ENCODE data around the gene PIGBOS1. TPM values are rescaled to one million over a fixed set of nuclear protein-coding genes. Genes with fewer than 3 reads are reported as not detected.

Gene PIGBOS1, protein sequence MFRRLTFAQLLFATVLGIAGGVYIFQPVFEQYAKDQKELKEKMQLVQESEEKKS
- total RNA-seq (2014; rRNA removed; shearing (Covaris generic)) = 23.9 and 39.6 TPM in 2 replicates

DNA sequence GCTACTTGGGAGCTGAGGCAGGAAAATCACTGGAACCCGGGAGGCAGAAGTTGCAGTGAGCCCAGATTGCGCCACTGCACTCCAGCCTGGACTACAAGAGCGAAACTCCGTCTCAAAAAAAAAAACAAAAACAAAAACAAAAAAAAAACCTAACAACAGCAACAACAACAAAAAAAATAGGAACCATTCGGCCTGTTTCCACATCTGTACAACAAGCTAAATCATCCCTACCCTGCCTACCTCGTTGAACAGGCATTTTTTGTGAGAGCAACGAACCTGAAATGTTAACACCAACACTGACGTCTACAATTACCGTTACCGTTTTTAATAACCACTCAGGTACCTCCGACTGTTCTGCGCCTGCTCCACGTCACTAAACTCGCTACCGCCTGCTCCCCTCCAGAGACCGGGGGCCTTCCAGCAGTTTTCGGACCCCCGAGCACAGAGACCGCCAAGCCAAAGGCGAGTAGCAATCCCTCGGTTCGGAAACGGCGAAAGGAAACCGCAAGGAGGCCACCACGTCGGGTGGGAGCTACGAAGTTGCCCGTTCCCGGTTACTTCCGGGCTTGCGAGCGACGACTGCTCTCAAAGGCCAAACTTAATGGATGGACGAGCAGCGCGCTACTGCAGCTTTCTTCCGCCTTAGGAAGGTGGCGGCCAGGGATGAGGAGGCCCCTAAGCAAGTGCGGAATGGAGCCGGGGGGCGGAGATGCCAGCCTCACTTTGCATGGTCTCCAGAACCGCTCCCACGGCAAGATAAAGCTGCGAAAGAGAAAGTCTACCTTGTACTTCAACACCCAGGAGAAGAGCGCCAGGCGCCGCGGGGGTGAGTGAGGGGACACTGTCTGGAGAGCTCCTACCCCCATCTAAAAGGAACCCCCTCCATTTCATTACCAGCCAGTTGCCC, at the start of gene PIGBOS1, which contains the start of gene PIGB:
Gene PIGBOS1 (minus strand): TSS at position 536 of the 907 bp plus-strand sequence. CDS start 1,331 bp downstream, outside the sequence.
Gene PIGB (plus strand): TSS at position 635 of the 907 bp plus-strand sequence. CDS start 29 bp downstream, at position 664.
- Histone ChIP-seq H3K4me3 (peak within 1 kb of the TSS; percentile 73), H3K9me3 (replicated peaks) (no peaks in the 10 kb centered on the region), H3K27ac (peak within 1 kb of the TSS; percentile 96), H3K27me3 (replicated peaks) (no peaks in the 10 kb centered on the region), H3K36me3 (peaks cover 8% of the 10 kb centered on the region; the same call in 1 of the 2 replicates), H3K4me1 (replicated peaks) (peaks cover 7% of the 10 kb centered on the region)
- DNase-seq (ENCODE audit: low read depth in 1 of 2, low spot score in 2 of 2) = peak; percentile 88 to 90

DNA sequence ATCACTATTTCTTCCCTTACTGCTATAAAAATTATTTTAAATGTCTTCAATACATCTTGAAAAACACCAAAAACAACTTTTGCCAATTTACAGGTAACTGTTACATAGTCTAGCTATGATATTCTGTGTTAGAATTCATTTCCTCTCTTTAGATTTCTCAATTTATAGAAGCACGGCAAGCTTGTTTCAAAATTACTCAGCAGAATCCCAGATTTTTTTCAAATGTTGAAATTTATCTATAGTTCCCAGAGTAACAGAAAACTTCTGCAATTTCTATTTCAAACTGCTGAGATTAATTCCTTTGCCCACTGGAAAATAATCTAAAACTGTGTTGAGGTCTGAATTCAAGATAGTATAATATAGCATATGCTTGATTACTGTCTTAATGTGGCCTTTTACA, 48.1 kb upstream of the PIGBOS1 start:
- no peaks in the 10 kb centered on the region for H3K36me3 ChIP-seq
- H3K4me3 ChIP-seq = no peak overlapping the region
- no peak overlapping the region for H3K27ac ChIP-seq
- H3K27me3 ChIP-seq (replicated peaks) = no peaks in the 10 kb centered on the region
- no peaks in the 10 kb centered on the region for H3K4me1 ChIP-seq (replicated peaks)
- no peak for DNase-seq (ENCODE audit: low read depth in 1 of 2, low spot score in 2 of 2)
- no peaks in the 10 kb centered on the region for H3K9me3 ChIP-seq (replicated peaks)

DNA sequence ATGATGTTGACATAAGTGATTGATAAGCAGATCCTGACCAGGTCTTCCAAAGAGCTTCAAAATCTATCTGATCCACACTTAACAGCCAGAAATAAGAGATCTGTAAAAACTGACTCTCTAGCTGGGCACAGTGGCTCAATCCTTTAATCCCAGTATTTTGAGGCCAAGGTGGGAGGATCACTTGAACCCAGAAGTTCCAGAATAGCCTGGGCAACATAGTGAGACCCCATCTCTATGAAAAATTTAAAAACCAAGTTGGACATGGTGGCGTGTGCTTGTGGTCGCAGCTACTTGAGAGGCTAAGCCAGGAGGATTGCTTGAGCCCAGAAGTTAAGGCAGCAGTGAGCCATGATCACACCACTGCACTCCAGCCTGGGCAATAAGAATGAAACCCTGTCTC, 43.7 kb upstream of the PIGBOS1 start:
- Histone ChIP-seq H3K4me3 (no peak overlapping the region), H3K4me1 (replicated peaks) (no peaks in the 10 kb centered on the region), H3K36me3 (no peaks in the 10 kb centered on the region), H3K27me3 (replicated peaks) (no peaks in the 10 kb centered on the region), H3K9me3 (replicated peaks) (no peaks in the 10 kb centered on the region), H3K27ac (no peak overlapping the region)
- DNase-seq (ENCODE audit: low read depth in 1 of 2, low spot score in 2 of 2) = no peak

DNA sequence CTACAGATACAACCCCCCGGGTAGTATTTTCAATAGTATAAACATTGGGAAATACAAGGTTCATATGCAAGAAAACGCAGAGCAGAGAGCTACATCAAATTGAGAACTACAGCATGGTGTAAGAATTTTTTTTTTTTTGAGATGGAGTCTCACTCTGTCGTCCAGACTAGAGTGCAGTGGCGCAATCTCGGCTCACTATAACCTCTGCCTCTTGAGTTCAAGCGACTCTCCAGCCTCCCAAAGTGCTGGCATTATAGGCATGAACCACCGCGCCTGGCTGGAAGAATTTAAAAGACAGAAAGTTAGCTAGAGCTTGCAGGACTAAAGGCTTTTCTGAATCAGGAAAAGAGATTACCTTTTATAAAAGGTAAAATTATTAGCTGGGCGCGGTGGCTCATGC, 42.1 kb upstream of the PIGBOS1 start:
- Histone ChIP-seq H3K27ac (no peak overlapping the region), H3K36me3 (no peaks in the 10 kb centered on the region), H3K4me3 (no peak overlapping the region), H3K27me3 (replicated peaks) (no peaks in the 10 kb centered on the region), H3K4me1 (replicated peaks) (no peaks in the 10 kb centered on the region), H3K9me3 (replicated peaks) (no peaks in the 10 kb centered on the region)
- no peak for DNase-seq (ENCODE audit: low read depth in 1 of 2, low spot score in 2 of 2)

DNA sequence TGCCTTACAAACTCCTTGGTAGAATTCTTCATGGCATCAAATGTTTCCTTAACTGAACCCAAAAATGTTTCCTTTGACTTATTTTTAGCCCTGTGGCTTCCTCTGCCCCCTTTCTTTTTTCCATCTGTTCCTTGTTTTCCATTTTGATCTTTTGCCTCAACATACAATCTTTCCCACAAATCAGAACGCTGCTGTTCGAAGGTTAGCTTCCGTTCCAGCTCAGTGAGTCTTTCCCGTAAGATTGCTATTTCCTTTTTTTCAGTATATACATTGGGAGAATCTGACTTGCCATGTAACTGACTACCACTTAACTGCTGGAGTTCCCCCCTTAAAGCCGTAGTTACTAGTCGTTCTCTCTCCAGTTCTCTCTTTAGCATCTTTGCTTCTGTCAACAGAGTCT, 41.3 kb upstream of the PIGBOS1 start:
- Histone ChIP-seq H3K36me3 (no peaks in the 10 kb centered on the region), H3K4me3 (no peak overlapping the region), H3K27ac (no peak overlapping the region)

DNA sequence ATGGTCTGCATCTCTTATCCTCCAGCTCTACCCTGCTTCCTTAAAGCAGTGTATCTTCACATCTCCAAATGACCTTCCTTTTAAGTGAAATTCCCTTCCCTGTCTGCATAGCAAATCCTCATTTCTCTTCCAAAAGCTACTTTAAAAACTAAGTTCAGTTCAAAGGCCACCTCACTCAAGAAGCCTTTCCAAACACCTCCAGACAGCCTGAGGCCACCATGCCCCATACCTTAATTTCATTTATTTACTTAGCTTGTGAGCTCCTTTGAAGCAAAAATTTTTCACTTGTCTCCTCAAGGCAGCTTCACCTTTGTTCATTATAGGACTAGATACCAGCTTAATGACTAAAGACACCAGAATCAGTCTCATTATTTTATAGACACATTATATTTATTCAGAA, 39.5 kb upstream of the PIGBOS1 start:
- Histone ChIP-seq H3K27me3 (replicated peaks) (no peaks in the 10 kb centered on the region), H3K4me1 (replicated peaks) (no peaks in the 10 kb centered on the region), H3K27ac (no peak overlapping the region), H3K36me3 (no peaks in the 10 kb centered on the region), H3K9me3 (replicated peaks) (no peaks in the 10 kb centered on the region), H3K4me3 (no peak overlapping the region)
- DNase-seq (ENCODE audit: low read depth in 1 of 2, low spot score in 2 of 2) = no peak

More for the DNA sequence above, 41.3 kb upstream of the PIGBOS1 start:
- H3K4me1 ChIP-seq (replicated peaks) = no peaks in the 10 kb centered on the region
- H3K9me3 ChIP-seq (replicated peaks) = no peaks in the 10 kb centered on the region
- DNase-seq (ENCODE audit: low read depth in 1 of 2, low spot score in 2 of 2) = no peak
- no peaks in the 10 kb centered on the region for H3K27me3 ChIP-seq (replicated peaks)

DNA sequence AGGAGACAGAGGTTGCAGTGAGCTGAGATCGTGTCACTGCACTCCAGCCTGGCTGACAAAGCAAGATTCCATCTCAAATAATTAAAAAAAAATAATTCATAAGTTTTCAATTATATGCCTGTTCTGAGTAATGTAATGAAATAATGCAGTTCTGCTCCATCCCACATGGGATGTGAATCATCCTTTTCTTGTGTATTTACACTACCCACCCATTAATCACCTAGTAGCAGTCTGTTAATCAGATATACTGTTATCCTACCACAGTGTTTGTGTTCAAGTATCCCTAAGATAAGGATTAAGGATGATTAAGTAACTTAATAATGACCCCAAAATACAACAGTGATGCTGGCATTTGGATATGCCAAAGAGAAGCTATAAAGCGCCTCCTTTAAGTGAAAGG, 38.9 kb upstream of the PIGBOS1 start:
- Histone ChIP-seq H3K4me1 (replicated peaks) (no peaks in the 10 kb centered on the region), H3K9me3 (replicated peaks) (no peaks in the 10 kb centered on the region), H3K27me3 (replicated peaks) (no peaks in the 10 kb centered on the region), H3K36me3 (no peaks in the 10 kb centered on the region), H3K27ac (no peak overlapping the region), H3K4me3 (no peak overlapping the region)
- DNase-seq (ENCODE audit: low read depth in 1 of 2, low spot score in 2 of 2) = no peak

DNA sequence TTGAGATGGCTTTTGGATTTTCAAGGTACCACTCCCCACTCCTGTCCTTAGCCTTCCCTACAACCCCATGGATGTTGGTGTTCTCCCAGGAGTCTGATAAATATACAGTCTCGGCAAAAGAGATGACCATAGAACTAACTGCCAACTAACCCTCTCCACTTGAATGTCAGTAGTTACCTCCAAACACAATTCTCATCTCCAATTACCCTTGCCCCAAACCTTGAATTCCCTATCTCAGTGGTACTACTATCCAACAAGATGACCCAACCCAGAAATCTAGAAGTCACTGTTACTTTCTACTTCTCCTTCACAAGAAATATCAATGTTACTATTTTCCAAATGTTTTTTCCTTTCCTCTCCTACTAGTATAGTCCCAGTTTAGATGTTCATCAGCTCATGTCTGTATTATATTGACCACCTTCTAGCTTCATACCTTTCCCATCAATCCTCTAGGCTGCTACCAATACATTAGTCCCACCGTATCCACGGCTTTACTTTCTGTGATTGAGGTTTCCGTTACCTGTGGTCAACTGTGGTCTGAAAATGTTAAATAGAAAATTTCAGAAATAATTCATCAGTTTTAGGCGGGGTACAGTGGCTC, 38.2 kb upstream of the PIGBOS1 start:
- H3K4me3 ChIP-seq = no peak overlapping the region
- DNase-seq (ENCODE audit: low read depth in 1 of 2, low spot score in 2 of 2) = no peak
- no peak overlapping the region for H3K27ac ChIP-seq
- no peaks in the 10 kb centered on the region for H3K9me3 ChIP-seq (replicated peaks)
- H3K27me3 ChIP-seq (replicated peaks) = no peaks in the 10 kb centered on the region
- H3K4me1 ChIP-seq (replicated peaks) = no peaks in the 10 kb centered on the region
- H3K36me3 ChIP-seq = no peaks in the 10 kb centered on the region

DNA sequence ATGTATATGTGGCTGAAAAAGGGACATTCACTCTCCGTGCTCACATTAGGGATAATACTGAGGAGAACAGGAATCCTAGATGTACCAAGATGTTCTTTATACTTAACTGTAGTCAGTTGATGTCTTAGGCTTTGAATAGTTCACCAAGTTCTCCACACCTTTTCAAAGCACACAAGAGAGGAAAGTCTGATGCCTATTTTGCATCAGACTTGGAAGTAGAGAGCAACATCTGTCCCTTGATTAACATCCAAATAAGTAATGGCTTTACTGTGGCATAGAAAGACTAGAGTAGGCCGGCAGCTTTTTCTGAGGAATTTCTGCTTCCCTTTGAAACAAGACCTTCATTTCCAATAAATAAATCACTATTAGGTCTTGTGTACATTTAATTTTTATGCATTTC, 34.1 kb upstream of the PIGBOS1 start:
- H3K36me3 ChIP-seq = no peaks in the 10 kb centered on the region
- no peaks in the 10 kb centered on the region for H3K4me1 ChIP-seq (replicated peaks)
- no peak for DNase-seq (ENCODE audit: low read depth in 1 of 2, low spot score in 2 of 2)
- H3K4me3 ChIP-seq = no peak overlapping the region
- H3K9me3 ChIP-seq (replicated peaks) = no peaks in the 10 kb centered on the region
- H3K27me3 ChIP-seq (replicated peaks) = no peaks in the 10 kb centered on the region
- no peak overlapping the region for H3K27ac ChIP-seq

DNA sequence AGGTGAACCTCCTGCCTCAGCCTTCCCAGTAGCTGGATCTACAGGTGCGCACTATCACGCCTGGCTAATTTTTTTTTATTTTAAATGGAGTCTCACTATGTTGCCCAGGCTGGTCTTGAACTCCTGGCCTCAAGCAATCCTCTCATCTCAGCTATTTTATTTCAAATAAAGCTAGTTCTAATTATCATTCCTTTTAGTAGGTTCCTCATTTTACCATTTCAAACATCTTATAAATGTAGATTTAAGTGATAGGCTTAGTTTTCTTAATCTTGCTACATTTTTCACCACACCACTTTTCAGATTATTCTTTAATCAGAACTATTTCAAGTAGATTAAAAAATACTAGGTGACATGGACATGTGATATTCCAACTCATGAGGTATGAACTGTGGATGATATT, 30.4 kb upstream of the PIGBOS1 start:
- H3K27ac ChIP-seq = no peak overlapping the region
- peaks cover 7% of the 10 kb centered on the region; the same call in 1 of the 2 replicates for H3K36me3 ChIP-seq
- no peak overlapping the region for H3K4me3 ChIP-seq
- no peaks in the 10 kb centered on the region for H3K9me3 ChIP-seq (replicated peaks)
- H3K4me1 ChIP-seq (replicated peaks) = no peaks in the 10 kb centered on the region
- H3K27me3 ChIP-seq (replicated peaks) = no peaks in the 10 kb centered on the region
- DNase-seq (ENCODE audit: low read depth in 1 of 2, low spot score in 2 of 2) = no peak

DNA sequence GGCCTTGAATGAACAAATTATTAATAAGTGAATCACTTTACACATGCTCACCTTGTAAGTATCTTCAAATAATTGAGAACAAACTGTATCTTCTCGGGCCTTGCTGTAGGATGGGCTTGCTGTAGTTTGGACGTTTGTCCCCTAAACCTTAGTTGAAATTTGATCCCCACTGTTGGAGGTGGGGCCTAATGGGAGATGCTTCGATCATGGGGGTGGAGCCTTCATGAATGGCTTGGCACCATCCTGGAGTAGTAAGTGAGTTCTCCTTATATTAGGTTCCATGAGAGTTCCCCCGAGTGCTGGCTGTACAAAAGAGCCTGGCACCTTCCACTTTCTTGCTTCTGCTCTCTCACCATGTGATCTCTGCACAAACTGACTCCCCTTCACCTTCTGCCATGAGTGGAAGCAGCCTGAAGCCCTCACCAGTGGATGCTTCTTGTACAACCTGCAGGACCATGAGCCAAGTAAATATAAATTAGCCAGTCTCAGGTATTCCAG, 29.4 kb upstream of the PIGBOS1 start:
- H3K36me3 ChIP-seq = peaks cover 7% of the 10 kb centered on the region; the same call in 1 of the 2 replicates
- H3K4me3 ChIP-seq = no peak overlapping the region
- no peak for DNase-seq (ENCODE audit: low read depth in 1 of 2, low spot score in 2 of 2)
- H3K27ac ChIP-seq = no peak overlapping the region
- no peaks in the 10 kb centered on the region for H3K27me3 ChIP-seq (replicated peaks)
- no peaks in the 10 kb centered on the region for H3K9me3 ChIP-seq (replicated peaks)
- H3K4me1 ChIP-seq (replicated peaks) = no peaks in the 10 kb centered on the region

DNA sequence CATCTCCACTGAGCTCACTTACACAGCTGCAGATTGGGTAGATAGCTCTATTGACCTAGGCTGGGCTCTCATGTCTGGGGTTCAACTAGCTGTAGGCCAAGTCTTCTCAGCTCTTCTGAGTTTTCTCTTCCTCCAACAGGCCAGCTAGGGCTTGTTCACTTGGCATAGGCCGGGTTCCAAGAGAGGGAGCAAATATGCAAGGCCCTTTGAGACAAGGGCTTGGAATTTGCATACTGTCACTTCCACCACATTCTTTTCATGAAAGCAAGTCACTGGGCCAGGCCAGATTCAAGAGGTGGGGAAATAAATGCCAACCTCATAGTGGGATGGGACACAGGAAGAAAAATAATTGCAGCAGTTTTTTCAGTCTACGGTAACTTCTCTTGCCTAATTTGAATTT, 25.3 kb upstream of the PIGBOS1 start:
- DNase-seq (ENCODE audit: low read depth in 1 of 2, low spot score in 2 of 2) = no peak
- Histone ChIP-seq H3K27ac (no peak overlapping the region), H3K4me1 (replicated peaks) (no peaks in the 10 kb centered on the region), H3K4me3 (no peak overlapping the region), H3K27me3 (replicated peaks) (no peaks in the 10 kb centered on the region), H3K36me3 (peaks cover 11% of the 10 kb centered on the region; the same call in 1 of the 2 replicates), H3K9me3 (replicated peaks) (no peaks in the 10 kb centered on the region)

DNA sequence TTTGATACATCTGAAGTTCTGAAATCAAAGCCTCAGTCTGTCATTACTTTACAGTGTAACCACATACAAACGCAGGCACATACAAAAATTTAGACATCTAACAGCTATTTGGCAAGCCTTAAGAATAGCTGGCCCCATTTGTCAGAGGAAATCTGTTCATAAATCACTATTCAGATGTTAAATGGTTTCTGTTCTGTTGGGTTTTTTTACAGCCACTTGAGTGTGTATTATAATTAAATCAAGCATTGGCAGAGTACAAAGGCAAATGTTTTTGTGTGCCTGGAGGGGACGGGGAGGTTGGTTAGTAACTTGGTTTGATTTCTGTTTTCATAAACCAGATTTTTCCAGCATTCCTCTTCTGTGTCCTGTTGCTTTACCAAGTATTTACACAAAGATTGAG, 24.2 kb upstream of the PIGBOS1 start:
- no peak for DNase-seq (ENCODE audit: low read depth in 1 of 2, low spot score in 2 of 2)
- no peaks in the 10 kb centered on the region for H3K27me3 ChIP-seq (replicated peaks)
- H3K27ac ChIP-seq = no peak overlapping the region
- H3K9me3 ChIP-seq (replicated peaks) = no peaks in the 10 kb centered on the region
- H3K4me1 ChIP-seq (replicated peaks) = no peaks in the 10 kb centered on the region
- peaks cover 11% of the 10 kb centered on the region; the same call in 1 of the 2 replicates for H3K36me3 ChIP-seq
- H3K4me3 ChIP-seq = no peak overlapping the region

DNA sequence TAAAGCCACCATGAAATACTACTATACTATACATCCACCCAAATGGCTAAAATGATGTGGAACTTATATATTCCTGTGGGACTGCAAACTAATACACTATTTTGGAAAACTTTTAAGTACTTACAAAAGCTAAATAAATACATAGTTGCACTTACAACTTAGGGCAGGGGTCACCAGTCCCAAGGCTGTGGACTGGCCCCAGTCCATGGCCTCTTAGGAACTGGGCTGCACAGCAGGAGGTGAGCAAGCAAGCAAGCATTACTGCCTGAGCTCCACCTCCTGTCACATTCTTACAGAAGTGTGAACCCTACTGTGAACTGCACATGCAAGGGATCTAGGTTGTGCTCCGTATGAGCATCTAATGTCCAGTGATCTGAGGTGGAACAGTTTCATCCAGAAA, 18.2 kb upstream of the PIGBOS1 start:
- no peak for DNase-seq (ENCODE audit: low read depth in 1 of 2, low spot score in 2 of 2)

More for the DNA sequence above, 18.2 kb upstream of the PIGBOS1 start:
- H3K4me1 ChIP-seq (replicated peaks) = no peaks in the 10 kb centered on the region
- H3K27ac ChIP-seq = no peak overlapping the region
- H3K27me3 ChIP-seq (replicated peaks) = no peaks in the 10 kb centered on the region
- no peak overlapping the region for H3K4me3 ChIP-seq
- H3K9me3 ChIP-seq (replicated peaks) = no peaks in the 10 kb centered on the region
- H3K36me3 ChIP-seq = peaks cover 18% of the 10 kb centered on the region

All from SJSA1 (cell line).